ENCODE measurements around the gene PARD3B.

- no peak for TF ChIP-seq CTCF (IDR thresholded peaks at IDR 0.05; ENCODE audit: insufficient read depth, low read length, poor library complexity, severe bottlenecking)
- no peak for TF ChIP-seq EZH2phosphoT487 (conservative IDR thresholded peaks at IDR 0.05; ENCODE audit: low read length)
These were observed 15.6 kb downstream of the PARD3B start for GRCh38 chr2:204560902-204561301.

Measured in SU-DHL-6 (cell line).